HG02943 (cell line): ENCODE measurements around the gene QKI.

ENCODE experiments used
- ATAC-seq: cut with Tn5 transposase; IDR thresholded peaks from one replicate; pipeline ENCODE4 v1.9.1; 2021; ENCODE audit warnings: mild to moderate bottlenecking, low read depth, moderate library complexity; ENCODE audit not compliant: unreplicated experiment

QKI gene

GRCh38 chr6:163390770-163391169, 23.7 kb upstream of the QKI start:
- ATAC-seq, result no peak

- ATAC-seq, result no peak
Observed at GRCh38 chr6:163391985-163392384, 22.5 kb upstream of the QKI start.

GRCh38 chr6:163392533-163392932, 22.0 kb upstream of the QKI start:
- ATAC-seq, result no peak

GRCh38 chr6:163393923-163394322, 20.6 kb upstream of the QKI start:
- ATAC-seq, result no peak

GRCh38 chr6:163394659-163395058, 19.9 kb upstream of the QKI start:
- ATAC-seq, result no peak

- no peak for ATAC-seq
Observed at GRCh38 chr6:163395122-163395830, 19.2 kb upstream of the QKI start.

- ATAC-seq, result no peak
Observed at GRCh38 chr6:163395831-163396185, 18.7 kb upstream of the QKI start.

GRCh38 chr6:163397326-163397725, 17.2 kb upstream of the QKI start:
- ATAC-seq, result no peak

- ATAC-seq, result no peak
Observed at GRCh38 chr6:163398115-163398514, 16.4 kb upstream of the QKI start.

- peak; percentile 56 for ATAC-seq
Observed at GRCh38 chr6:163398815-163399214, 15.7 kb upstream of the QKI start.

GRCh38 chr6:163400509-163400908, 14.0 kb upstream of the QKI start:
- no peak for ATAC-seq

- no peak for ATAC-seq
Observed at GRCh38 chr6:163401039-163401885, 13.3 kb upstream of the QKI start.

GRCh38 chr6:163402616-163403015, 11.9 kb upstream of the QKI start:
- ATAC-seq, result no peak

- no peak for ATAC-seq
Observed at GRCh38 chr6:163404825-163405265, 9.7 kb upstream of the QKI start.

- peak; percentile 85 for ATAC-seq
Observed at GRCh38 chr6:163405412-163406309, 8.9 kb upstream of the QKI start.

- no peak for ATAC-seq
Observed at GRCh38 chr6:163406366-163406765, 8.2 kb upstream of the QKI start.

GRCh38 chr6:163406830-163407229, 7.7 kb upstream of the QKI start:
- ATAC-seq, result no peak

- no peak for ATAC-seq
Observed at GRCh38 chr6:163408352-163408991, 6.0 kb upstream of the QKI start.

GRCh38 chr6:163409712-163410111, 4.8 kb upstream of the QKI start:
- no peak for ATAC-seq

GRCh38 chr6:163412341-163412740, 2.2 kb upstream of the QKI start:
- ATAC-seq, result no peak
